Bronchial epithelial cell (primary cell): ENCODE results near the gene DYNLL1. TPM values are rescaled to one million over a fixed set of nuclear protein-coding genes. Genes with fewer than 3 reads are reported as not detected.
"Not testable (repeated sequence)": the region's sequence is repeated elsewhere in the genome, so short reads cannot be mapped to it uniquely, and the experiment has no call there.

ENCODE experiments used
- DNase-seq: peaks from one replicate; pipeline ENCODE4 v3.0.0-alpha.2; 2010; ENCODE audit warnings: low read depth
- FAIRE-seq: peaks from 2 replicates; lab custom pipeline; 2011; peaks lifted over from hg19 to GRCh38; lab: Jason Lieb, UNC
- H3K27me3 ChIP-seq: 2 replicates; pipeline ENCODE4 v1.5.1; 2011; ENCODE audit warnings: low read length; ENCODE audit not compliant: control insufficient read depth, insufficient read depth
- H3K36me3 ChIP-seq: 2 replicates; pipeline ENCODE4 v1.5.1; 2011; ENCODE audit warnings: low read length; ENCODE audit not compliant: control insufficient read depth, insufficient read depth
- H3K4me3 ChIP-seq: 2 replicates; pipeline ENCODE4 v1.5.1; 2011; ENCODE audit warnings: mild to moderate bottlenecking, low read depth, low read length, control low read depth
- CTCF ChIP-seq: IDR thresholded peaks from 2 replicates; pipeline ENCODE4 v1.5.1; 2011; ENCODE audit warnings: mild to moderate bottlenecking, moderate library complexity, low read length, control low read depth, inconsistent platforms; ENCODE audit not compliant: insufficient read depth, severe bottlenecking
- total RNA-seq: library from RNA; depleted of rRNA; stranded (reverse); fragments of >200 nt; gene quantifications from 2 replicates; pipeline ENCODE4 v1.2.1, GENCODE V29; 2014

The DYNLL1 gene
- total RNA-seq, 1 donor from 2014 or later = 268 TPM

GRCh38 chr12:120508537-120508936, 12.6 kb downstream of the DYNLL1 start:
- peaks cover 1% of the 10 kb centered on the region for H3K36me3 ChIP-seq
- no peak for TF ChIP-seq CTCF
- no peak overlapping the region for H3K4me3 ChIP-seq
- FAIRE-seq = no peak
- no peak for DNase-seq
- no peaks in the 10 kb centered on the region for H3K27me3 ChIP-seq

GRCh38 chr12:120514002-120514401, 18.1 kb downstream of the DYNLL1 start:
- no peak for FAIRE-seq
- Histone ChIP-seq H3K36me3 (peaks cover 6% of the 10 kb centered on the region), H3K4me3 (no peak overlapping the region), H3K27me3 (no peaks in the 10 kb centered on the region)
- TF ChIP-seq CTCF = no peak
- no peak for DNase-seq

GRCh38 chr12:120515496-120515895, 19.6 kb downstream of the DYNLL1 start:
- no peak for TF ChIP-seq CTCF
- peaks cover 6% of the 10 kb centered on the region for H3K36me3 ChIP-seq
- FAIRE-seq = no peak
- no peaks in the 10 kb centered on the region for H3K27me3 ChIP-seq
- DNase-seq = no peak
- H3K4me3 ChIP-seq = no peak overlapping the region

- FAIRE-seq, H3K4me3 ChIP-seq, H3K36me3 ChIP-seq, DNase-seq, H3K27me3 ChIP-seq: not testable (repeated sequence)
Measured at GRCh38 chr12:120519324-120519723, 23.4 kb downstream of the DYNLL1 start.

GRCh38 chr12:120522568-120522967, 26.7 kb downstream of the DYNLL1 start:
- Histone ChIP-seq H3K27me3 (no peaks in the 10 kb centered on the region), H3K4me3 (no peak overlapping the region), H3K36me3 (no peaks in the 10 kb centered on the region)
- no peak for FAIRE-seq
- TF ChIP-seq CTCF = no peak
- no peak for DNase-seq

- FAIRE-seq = no peak
- Histone ChIP-seq H3K27me3 (no peaks in the 10 kb centered on the region), H3K4me3 (peak within 1 kb of the TSS; percentile 93), H3K36me3 (no peaks in the 10 kb centered on the region)
- TF ChIP-seq CTCF = no peak
- peak; percentile 63 for DNase-seq
Measured at GRCh38 chr12:120528861-120529525, 33.1 kb downstream of the DYNLL1 start, which contains the start of gene COQ5. Gene COQ5 (minus strand): TSS chr12:120529158. CDS start chr12:120529141, 17 bp downstream.
